Measurements from ENCODE around the gene STK40. TPM values are rescaled to one million over a fixed set of nuclear protein-coding genes. Genes with fewer than 3 reads are reported as not detected.

Gene STK40
- total RNA-seq, 1 experiment from 2014 or later, result 26.2 TPM

GRCh38 chr1:36417931-36418330 is 32.2 kb upstream of the STK40 start:
- peaks cover 0 to 3% (median 0%) of the 10 kb centered on the region in 3 experiments; a peak in 1 of 7 replicates for H3K36me3 Mint-ChIP-seq (ENCODE audit: insufficient read depth in 1 of 3, low read depth in 3 of 3)
- no peak overlapping the region for H2AFZ ChIP-seq (ENCODE audit: low read length)

More at GRCh38 chr1:36417931-36418330, 32.2 kb upstream of the STK40 start:
- H3K27me3 ChIP-seq (ENCODE audit: insufficient read depth, low read length), result no peaks in the 10 kb centered on the region
- no peak overlapping the region for H3K18ac ChIP-seq (ENCODE audit: insufficient read length, low read depth, low read length)
- Mint-ChIP-seq H3K27me3 (ENCODE audit: low read depth) (no peaks in the 10 kb centered on the region), H3K27ac (0 out of 7 replicates have a peak overlapping the region, but pooled peaks of 1 of the 3 experiments have one; percentile 53), H3K4me3 (no peak overlapping the region), H3K9me3 (no peaks in the 10 kb centered on the region; a peak in 2 of 5 replicates), H3K4me1 (peaks cover 10 to 12% of the 10 kb centered on the region in 2 experiments)
- no peaks in the 10 kb centered on the region for H3K9me3 ChIP-seq (ENCODE audit: control insufficient read depth, low read depth, low read length)
- no peak overlapping the region for H3K56ac ChIP-seq (ENCODE audit: insufficient read length, low read depth, low read length)
- H2AK5ac ChIP-seq (ENCODE audit: insufficient read length, low read length), result no peak overlapping the region
- WGBS (ENCODE audit: extremely low coverage, insufficient read length, low lambda C conversion rate), result no CpG with 5 or more reads among the region's 9 CpGs
- H2BK12ac ChIP-seq (ENCODE audit: insufficient read length, low read depth, low read length), result no peak overlapping the region
- H3K4me1 ChIP-seq (ENCODE audit: insufficient read depth, low read length), result no peaks in the 10 kb centered on the region
- no peak for TF ChIP-seq CTCF (conservative IDR thresholded peaks at IDR 0.05)
- H4K91ac ChIP-seq (ENCODE audit: insufficient read length, low read depth, low read length), result no peak overlapping the region
- no peaks in the 10 kb centered on the region for H3K79me1 ChIP-seq (ENCODE audit: insufficient read depth, low read depth, low read length, poor library complexity, severe bottlenecking)
- no peak overlapping the region for H3K23ac ChIP-seq (ENCODE audit: insufficient read length, low read depth, low read length)
- H3K23me2 ChIP-seq (ENCODE audit: insufficient read length, low read depth, low read length, poor library complexity, severe bottlenecking), result no peaks in the 10 kb centered on the region
- no peak overlapping the region for H4K5ac ChIP-seq (ENCODE audit: insufficient read length, low read depth, low read length)
- H3K27ac ChIP-seq (ENCODE audit: insufficient read length, low read depth, low read length), result no peak overlapping the region
- no peaks in the 10 kb centered on the region for H4K20me1 ChIP-seq (ENCODE audit: control insufficient read depth, insufficient read depth, insufficient read length)
- H2BK15ac ChIP-seq (ENCODE audit: low read depth, low read length), result no peak overlapping the region
- H3K14ac ChIP-seq (ENCODE audit: insufficient read depth, low read length), result no peak overlapping the region
- H3K4me2 ChIP-seq (ENCODE audit: insufficient read depth, insufficient read length, low read length), result no peak overlapping the region
- no peak overlapping the region for H2BK120ac ChIP-seq (ENCODE audit: low read depth, low read length, poor library complexity, severe bottlenecking)
- H4K8ac ChIP-seq (replicated peaks; ENCODE audit: insufficient read length, low read depth, low read length), result no peak overlapping the region
- no peak overlapping the region for H2BK5ac ChIP-seq (ENCODE audit: insufficient read length, low read length)
- H3K9ac ChIP-seq (ENCODE audit: extremely low read depth, insufficient read length, low read length), result no peak overlapping the region
- H2BK20ac ChIP-seq (ENCODE audit: low read depth, low read length, poor library complexity, severe bottlenecking), result no peak overlapping the region
- H3K79me2 ChIP-seq (ENCODE audit: insufficient read depth, low read length), result no peaks in the 10 kb centered on the region
- H3K4ac ChIP-seq (ENCODE audit: low read depth, low read length), result no peak overlapping the region
- no peak overlapping the region for H3T11ph ChIP-seq (ENCODE audit: low read length)
- no peak for DNase-seq

Data from H9 (cell line).